ENCODE data around the gene ZNF230.

The ZNF230 gene

DNA sequence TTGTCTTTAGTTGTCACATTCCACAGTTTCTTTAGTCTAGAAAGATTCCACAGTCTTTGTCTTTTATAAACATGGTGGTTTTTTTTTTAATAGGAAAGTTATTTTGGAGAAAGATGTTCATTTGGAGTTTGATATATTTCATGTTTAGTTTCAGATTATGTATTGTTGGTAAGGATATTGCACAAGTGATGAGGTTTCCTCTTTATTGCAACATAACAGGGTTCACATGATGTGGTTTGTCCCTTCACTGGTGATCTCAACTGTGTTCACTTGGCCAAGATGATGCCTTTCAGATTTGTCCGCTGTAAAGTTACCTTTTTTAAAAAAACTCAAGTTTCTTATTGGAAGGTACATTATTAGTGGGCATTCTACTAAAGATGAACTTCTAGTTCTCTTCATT lies 3.2 kb downstream of the ZNF230 start:
- no peak for DNase-seq (ENCODE audit: extremely low read depth, low read depth)
- no peak overlapping the region for H3K4me3 ChIP-seq (replicated peaks; ENCODE audit: low read depth, low read length)
- TF ChIP-seq, protein P1, sequence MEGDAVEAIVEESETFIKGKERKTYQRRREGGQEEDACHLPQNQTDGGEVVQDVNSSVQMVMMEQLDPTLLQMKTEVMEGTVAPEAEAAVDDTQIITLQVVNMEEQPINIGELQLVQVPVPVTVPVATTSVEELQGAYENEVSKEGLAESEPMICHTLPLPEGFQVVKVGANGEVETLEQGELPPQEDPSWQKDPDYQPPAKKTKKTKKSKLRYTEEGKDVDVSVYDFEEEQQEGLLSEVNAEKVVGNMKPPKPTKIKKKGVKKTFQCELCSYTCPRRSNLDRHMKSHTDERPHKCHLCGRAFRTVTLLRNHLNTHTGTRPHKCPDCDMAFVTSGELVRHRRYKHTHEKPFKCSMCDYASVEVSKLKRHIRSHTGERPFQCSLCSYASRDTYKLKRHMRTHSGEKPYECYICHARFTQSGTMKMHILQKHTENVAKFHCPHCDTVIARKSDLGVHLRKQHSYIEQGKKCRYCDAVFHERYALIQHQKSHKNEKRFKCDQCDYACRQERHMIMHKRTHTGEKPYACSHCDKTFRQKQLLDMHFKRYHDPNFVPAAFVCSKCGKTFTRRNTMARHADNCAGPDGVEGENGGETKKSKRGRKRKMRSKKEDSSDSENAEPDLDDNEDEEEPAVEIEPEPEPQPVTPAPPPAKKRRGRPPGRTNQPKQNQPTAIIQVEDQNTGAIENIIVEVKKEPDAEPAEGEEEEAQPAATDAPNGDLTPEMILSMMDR (IDR thresholded peaks at IDR 0.05; ENCODE audit: low read depth, low read length, missing control alignments): no peak

DNA sequence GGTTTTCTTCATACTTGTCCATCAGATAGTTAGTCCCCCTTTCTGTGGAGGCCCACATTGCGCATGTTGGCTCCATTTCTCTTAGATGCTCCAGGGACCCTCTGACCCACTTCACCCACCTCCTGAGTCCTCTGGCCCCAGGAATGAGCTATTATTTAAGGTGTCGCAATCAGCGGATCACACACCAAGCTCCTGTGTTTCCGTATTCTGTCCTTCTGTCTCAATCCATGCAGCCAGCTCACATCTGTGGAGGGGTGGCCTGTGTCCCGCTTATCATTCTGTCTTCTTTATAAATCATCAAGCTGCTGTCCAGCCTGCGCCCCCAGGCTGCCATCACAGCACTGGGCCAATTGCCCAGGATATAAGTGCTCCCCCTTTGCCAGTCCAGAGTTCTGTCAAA lies 4.7 kb downstream of the ZNF230 start:
- DNase-seq (ENCODE audit: extremely low read depth, low read depth): no peak
- no peak overlapping the region for H3K4me3 ChIP-seq (replicated peaks; ENCODE audit: low read depth, low read length)
- TF ChIP-seq, protein P1 (IDR thresholded peaks at IDR 0.05; ENCODE audit: low read depth, low read length, missing control alignments): no peak

DNA sequence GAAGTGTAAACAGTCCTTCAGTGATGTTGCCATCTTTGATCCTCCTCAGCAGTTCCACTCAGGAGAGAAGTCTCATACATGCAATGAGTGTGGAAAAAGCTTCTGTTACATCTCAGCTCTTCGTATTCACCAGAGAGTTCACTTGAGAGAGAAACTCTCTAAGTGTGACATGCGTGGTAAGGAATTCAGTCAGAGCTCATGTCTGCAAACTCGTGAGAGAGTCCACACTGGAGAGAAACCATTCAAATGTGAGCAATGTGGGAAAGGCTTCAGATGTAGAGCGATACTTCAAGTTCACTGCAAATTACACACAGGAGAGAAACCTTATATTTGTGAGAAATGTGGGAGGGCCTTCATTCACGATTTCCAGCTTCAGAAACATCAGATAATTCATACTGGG lies 7.7 kb downstream of the ZNF230 start:
- no peak for DNase-seq (ENCODE audit: extremely low read depth, low read depth)
- TF ChIP-seq, protein P1 (IDR thresholded peaks at IDR 0.05; ENCODE audit: low read depth, low read length, missing control alignments): no peak
- H3K4me3 ChIP-seq (replicated peaks; ENCODE audit: low read depth, low read length): no peak overlapping the region

DNA sequence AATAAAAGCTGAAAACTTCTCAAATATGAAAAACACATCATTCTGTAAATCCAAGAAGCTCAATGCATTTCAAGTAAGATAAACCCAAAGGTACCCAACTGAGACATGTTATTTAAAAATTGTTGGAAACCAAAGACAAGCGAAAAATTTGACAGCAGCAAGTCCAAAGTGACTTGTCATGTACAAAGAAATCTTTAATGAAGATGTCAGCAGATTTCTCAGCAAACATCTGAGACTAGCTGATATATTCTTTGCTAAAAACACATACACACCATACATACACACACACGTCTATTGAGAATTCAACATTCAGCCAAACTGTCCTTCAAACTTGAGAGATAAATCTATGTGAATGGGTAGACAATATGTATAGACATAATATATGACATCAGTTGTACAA lies 16.7 kb downstream of the ZNF230 start:
- no peak overlapping the region for H3K4me3 ChIP-seq (replicated peaks; ENCODE audit: low read depth, low read length)
- TF ChIP-seq, protein P1 (IDR thresholded peaks at IDR 0.05; ENCODE audit: low read depth, low read length, missing control alignments): no peak
- DNase-seq (ENCODE audit: extremely low read depth, low read depth): no peak

DNA sequence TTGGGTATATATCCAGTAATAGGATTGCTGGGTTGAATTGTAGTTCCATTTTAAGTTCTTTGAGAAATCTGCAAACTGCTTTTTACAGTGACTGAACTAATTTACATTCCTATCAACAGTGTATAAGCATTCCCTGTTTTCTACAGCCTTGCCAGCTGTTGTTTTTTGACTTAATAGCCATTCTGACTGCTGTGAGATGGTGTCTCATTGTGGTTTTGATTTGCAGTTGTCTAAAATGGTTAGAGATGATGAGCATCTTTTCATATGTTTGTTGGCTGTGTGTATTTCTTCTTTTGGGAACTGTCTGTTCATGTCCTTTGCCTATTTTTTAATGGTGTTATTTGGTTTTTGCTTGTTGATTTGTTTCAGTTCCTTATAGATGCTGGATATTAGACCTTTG lies 18.5 kb downstream of the ZNF230 start:
- H3K4me3 ChIP-seq (replicated peaks; ENCODE audit: low read depth, low read length): no peak overlapping the region
- TF ChIP-seq, protein P1 (IDR thresholded peaks at IDR 0.05; ENCODE audit: low read depth, low read length, missing control alignments): no peak
- no peak for DNase-seq (ENCODE audit: extremely low read depth, low read depth)

DNA sequence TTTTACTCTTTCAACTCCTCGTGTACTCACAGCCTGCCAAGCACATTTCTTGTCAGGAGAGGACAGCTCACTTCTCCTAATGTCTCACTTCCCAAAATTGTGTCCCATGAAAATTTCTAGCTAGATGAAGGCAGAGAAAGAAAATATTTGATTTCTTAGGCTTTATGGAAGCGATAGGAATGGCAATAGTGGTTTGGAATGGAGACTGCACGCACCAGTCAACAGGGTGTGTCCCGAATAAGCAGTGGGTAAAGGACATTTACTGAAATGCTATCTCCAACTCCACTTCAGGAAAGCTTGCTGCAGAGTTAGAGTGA lies 22.1 kb downstream of the ZNF230 start:
- peak overlapping the region; percentile 75 for H3K4me3 ChIP-seq (replicated peaks; ENCODE audit: low read depth, low read length)
- DNase-seq (ENCODE audit: extremely low read depth, low read depth): no peak
- TF ChIP-seq, protein P1 (IDR thresholded peaks at IDR 0.05; ENCODE audit: low read depth, low read length, missing control alignments): no peak

DNA sequence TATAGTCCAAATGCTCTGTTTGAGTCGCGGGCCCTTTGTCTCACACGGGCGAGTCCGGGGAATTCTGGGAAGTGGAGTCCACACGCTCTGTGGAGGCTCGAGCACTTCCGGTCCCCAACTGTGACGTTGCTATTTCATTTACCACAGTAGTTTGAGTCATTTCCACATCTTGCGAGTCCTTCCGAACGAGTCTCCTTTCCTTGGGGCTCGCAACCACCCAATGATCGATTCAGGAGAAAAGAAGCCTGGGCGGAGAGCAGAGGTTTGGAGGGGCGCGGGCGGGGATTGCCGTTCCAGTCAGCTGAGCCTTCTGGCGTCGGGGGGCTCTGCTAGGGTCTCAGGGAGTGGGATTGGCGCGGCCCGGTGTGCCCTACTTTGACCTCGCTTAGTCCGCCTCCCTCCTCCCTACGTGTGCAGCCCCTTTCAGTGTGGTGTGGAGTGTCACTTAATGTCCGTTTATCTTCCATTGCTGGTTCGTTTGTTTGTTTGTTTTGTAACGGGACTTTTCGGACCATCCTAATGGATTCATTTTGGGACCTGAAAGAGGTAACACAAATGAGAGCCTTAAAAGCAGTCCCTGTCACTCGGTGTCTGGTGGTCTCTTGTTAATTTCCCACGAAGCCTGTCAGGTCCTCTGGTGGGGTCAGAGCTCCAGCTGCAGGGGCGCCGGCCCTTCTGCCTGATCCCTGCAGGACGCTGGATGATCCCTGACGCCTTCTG lies 22.6 kb downstream of the ZNF230 start, which contains the start of gene ZNF222:
Gene ZNF222 (plus strand): TSS at position 163 of the 720 bp plus-strand sequence. CDS start 58 bp downstream, at position 221.
- H3K4me3 ChIP-seq (replicated peaks; ENCODE audit: low read depth, low read length): peak within 1 kb of the TSS; percentile 75
- DNase-seq (ENCODE audit: extremely low read depth, low read depth): peak; percentile 79
- TF ChIP-seq, protein P1 (IDR thresholded peaks at IDR 0.05; ENCODE audit: low read depth, low read length, missing control alignments): no peak

Data from HFF-Myc (cell line).